Measurements from ENCODE around the gene STAT5B.
"Not testable (repeated sequence)": the region's sequence is repeated elsewhere in the genome, so short reads cannot be mapped to it uniquely, and the experiment has no call there.

The STAT5B gene

GRCh38 chr17:42276359-42276608 lies at the start of gene STAT5B:
STAT5B (minus strand) TSS chr17:42276391; CDS start chr17:42232127, 44,264 bp downstream.
- DNase-seq: peak; percentile 74

- no peak for DNase-seq
Observed at GRCh38 chr17:42325026-42325425, 48.8 kb upstream of the STAT5B start.

- no peak for DNase-seq
Observed at GRCh38 chr17:42323268-42323773, 47.1 kb upstream of the STAT5B start.

GRCh38 chr17:42322382-42323267 lies 46.4 kb upstream of the STAT5B start:
- peak; percentile 93 for DNase-seq

DNA sequence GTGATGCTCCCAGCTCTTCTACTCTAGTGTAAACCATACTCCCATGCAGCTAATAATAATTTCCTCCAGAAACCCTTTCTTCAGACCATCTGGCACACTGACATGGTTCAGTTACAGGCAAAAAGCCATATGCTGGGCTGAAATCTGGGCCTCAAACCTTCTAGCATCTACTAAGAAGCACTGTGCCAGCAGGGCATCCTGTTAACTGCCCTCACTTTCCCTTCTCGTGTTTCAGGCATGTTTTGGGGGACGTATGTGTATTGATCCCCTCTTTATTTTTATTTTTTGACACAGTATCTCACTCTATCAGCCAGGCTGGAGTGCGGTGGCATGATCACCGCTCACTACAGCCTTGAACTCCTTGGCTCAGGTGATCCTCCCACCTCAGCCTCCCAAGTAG lies 45.4 kb upstream of the STAT5B start:
- no peak for DNase-seq

GRCh38 chr17:42317967-42318366 lies 41.8 kb upstream of the STAT5B start:
- DNase-seq: not testable (repeated sequence)

- no peak for DNase-seq
Observed at GRCh38 chr17:42317266-42317845, 41.2 kb upstream of the STAT5B start.

DNA sequence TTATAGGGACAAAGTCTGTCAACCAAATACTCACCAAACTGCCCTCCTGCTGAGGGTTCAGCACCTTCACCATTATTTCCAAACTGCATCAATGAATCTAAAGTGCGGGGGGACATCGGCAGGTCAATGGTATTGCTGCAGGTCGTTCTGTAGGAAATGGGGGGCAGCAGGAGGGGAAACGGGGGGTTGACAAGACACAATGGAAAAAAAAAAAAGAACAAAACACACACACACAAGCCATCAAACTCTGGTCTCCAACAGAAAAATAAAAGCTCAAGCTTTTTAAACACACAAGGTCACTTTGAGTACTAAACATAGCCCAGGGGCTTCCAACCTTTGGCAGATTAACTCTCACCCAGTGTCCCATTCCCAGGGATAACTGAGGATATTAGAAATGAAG lies 40.6 kb upstream of the STAT5B start:
- DNase-seq: no peak

- peak; percentile 36 for DNase-seq
Observed at GRCh38 chr17:42315402-42316156, 39.4 kb upstream of the STAT5B start.

DNA sequence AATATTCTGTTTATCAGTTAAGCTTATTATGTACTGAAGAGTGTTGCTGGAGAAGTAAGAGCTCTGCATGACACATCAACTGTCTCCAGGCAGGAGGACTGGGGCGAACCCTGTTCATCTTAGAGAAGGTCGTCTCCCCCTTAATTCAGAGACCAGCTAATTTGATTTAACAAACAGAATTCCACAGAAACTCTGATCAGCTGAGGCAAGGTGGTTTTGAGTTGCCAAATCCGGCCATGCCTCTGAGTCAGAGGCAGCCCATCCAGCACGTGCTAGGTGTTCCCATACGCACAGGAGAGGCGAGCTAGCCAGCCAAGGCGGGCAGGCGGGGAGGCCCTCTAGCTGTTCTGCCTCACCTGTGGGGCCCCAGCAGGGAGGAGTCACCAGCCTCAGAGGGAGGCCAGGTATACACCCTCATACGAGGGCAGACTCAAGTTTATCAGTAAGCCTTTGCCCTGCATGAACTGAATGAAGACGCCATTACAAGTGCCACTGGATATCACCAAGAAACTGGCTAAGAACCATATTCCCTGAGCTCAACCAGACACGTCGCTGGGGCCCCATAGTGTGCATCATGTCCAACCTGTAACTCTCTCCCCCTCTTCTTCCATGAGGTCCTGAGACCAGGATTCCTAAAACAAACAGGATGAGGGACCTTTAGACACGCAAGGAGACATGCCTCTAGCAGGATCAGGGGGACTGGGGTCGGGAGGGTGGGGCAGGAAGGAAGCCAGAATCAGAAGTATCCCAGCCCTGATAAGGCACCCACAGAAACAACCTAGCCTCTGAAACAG lies 37.8 kb upstream of the STAT5B start:
- DNase-seq: no peak

GRCh38 chr17:42313389-42313772 lies 37.2 kb upstream of the STAT5B start:
- no peak for DNase-seq

DNA sequence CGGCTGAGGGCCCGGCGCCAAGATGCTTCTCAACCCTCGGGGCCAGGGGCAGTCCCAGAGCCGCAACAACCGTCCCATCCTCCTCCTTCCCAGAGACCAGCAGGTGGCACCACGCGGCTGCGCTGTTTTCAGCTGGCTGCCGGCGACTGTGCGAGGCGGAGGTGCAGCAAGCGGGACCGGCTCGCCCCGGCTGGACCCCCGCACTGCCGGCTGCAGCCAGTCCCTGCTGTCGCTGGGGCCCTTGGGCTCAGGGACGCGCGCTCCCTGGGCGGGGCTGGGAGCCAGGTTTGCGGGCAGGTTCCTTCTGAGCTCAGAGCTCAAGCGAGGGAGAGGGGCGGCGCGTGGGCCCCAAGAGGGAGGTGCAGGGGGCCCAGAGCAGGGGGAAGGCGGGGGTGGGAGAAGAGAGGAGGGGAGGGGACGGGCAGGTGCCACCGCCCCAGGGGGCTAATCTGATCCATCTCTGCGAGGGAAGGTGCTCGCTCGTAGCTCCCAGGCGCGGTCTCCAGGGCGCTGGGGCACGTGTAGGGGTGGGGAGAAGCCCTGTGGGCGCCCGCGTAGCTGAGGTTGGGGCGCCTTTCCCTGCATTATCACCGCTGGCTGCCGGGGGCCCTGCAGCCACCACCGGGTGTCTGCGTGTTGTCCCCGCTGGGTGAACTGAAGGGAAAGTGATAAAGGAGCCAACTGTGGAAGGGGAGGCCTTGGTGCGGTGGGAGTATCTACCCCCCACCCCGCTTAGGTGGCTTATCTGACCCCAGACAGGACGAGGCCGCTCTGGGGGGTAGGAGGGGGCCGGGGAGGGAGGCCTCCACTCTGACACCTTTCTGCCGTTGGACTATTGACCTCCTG lies 36.3 kb upstream of the STAT5B start:
- DNase-seq: peak; percentile 79

GRCh38 chr17:42312035-42312284 lies 35.8 kb upstream of the STAT5B start:
- no peak for DNase-seq

DNA sequence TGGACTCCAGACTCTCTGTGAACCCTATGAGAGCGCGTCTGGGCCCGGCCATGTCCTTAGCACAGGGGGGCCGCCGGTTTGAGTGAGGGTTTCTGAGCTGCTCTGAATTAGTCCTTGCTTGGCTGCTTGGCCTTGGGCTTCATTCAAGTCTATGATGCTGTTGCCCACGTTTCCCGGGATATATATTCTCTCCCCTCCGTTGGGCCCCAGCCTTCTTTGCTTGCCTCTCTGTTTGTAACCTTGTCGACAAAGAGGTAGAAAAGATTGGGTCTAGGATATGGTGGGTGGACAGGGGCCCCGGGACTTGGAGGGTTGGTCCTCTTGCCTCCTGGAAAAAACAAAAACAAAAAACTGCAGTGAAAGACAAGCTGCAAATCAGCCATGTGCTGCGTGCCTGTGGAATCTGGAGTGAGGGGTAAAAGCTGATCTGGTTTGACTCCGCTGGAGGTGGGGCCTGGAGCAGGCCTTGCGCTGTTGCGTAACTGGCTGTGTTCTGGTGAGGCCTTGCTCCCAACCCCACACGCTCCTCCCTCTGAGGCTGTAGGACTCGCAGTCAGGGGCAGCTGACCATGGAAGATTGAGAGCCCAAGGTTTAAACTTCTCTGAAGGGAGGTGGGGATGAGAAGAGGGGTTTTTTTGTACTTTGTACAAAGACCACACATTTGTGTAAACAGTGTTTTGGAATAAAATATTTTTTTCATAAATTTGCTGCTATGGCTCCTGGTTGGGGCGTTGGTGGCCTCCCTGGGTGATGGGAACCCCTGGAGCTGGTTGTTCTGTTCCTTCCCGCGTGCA lies 35.2 kb upstream of the STAT5B start:
- no peak for DNase-seq

DNA sequence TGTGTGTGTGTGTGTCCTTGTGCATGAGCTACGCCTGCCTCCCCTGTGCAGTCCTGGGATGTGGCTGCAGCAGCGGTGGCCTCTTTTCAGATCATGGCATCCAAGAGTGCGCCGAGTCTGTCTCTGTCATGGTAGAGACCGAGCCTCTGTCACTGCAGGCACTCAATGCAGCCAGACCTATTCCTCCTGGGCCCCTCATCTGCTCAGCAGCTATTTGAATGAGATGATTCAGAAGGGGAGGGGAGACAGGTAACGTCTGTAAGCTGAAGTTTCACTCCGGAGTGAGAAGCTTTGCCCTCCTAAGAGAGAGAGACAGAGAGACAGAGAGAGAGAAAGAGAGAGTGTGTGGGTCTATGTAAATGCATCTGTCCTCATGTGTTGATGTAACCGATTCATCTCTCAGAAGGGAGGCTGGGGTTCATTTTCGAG lies 34.6 kb upstream of the STAT5B start:
- DNase-seq: no peak

GRCh38 chr17:42309986-42310786 lies 34.0 kb upstream of the STAT5B start:
- DNase-seq: no peak

GRCh38 chr17:42309142-42309541 lies 33.0 kb upstream of the STAT5B start:
- DNase-seq: no peak

- DNase-seq: no peak
Observed at GRCh38 chr17:42308446-42308845, 32.3 kb upstream of the STAT5B start.

DNA sequence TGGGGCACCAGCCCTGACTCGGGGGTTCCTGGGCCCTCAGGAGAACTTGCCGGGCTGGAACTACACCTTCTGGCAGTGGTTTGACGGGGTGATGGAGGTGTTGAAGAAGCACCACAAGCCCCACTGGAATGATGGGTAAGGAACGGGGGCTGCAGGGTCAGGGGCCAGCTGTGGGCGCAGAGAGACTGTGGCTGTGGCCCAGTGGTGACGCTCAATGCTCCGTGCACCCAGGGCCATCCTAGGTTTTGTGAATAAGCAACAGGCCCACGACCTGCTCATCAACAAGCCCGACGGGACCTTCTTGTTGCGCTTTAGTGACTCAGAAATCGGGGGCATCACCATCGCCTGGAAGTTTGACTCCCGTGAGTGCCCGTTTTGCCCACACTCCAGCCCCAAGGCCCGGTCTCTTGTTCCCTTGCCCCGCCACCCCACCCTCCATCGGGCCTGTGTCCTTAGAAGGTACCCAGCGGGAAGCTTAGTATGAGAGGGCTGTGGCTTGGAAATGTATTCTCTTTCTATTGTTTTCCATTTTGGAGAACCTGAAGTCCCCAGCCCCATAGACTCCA lies 31.3 kb upstream of the STAT5B start:
- no peak for DNase-seq

GRCh38 chr17:42306385-42306667 lies 30.1 kb upstream of the STAT5B start:
- DNase-seq: no peak

All from CD4-positive, alpha-beta T cell treated with Interleukin-21 for 1 hour (primary cell).